Ascending aorta (tissue), 2 donors: ENCODE data around the gene FGF5. TPM values are rescaled to one million over a fixed set of nuclear protein-coding genes. Genes with fewer than 3 reads are reported as not detected.

Experiments used
- DNase-seq, 2 donors: peaks; one replicate each; pipeline ENCODE4 v3.0.0-alpha.2; 2019; ENCODE audit warnings: low spot score in 2 of 2
- H3K27ac ChIP-seq, 2 donors: fragments of 200-600 bp; sonication (generic); one replicate each; pipeline ENCODE4 v1.5.1; 2016 to 2017; ENCODE audit warnings: mild to moderate bottlenecking in 1 of 2
- H3K27me3 ChIP-seq: fragments of 200-600 bp; sonication (generic); one replicate; pipeline ENCODE4 v1.5.1; 2017
- H3K36me3 ChIP-seq, 2 donors: fragments of 200-600 bp; sonication (generic); one replicate each; pipeline ENCODE4 v1.5.1; 2016
- H3K4me1 ChIP-seq, 2 donors: fragments of 200-600 bp; sonication (generic); one replicate each; pipeline ENCODE4 v1.5.1; 2016 to 2017; ENCODE audit warnings: mild to moderate bottlenecking in 1 of 2
- H3K4me3 ChIP-seq, 2 donors: fragments of 200-600 bp; sonication (generic); one replicate each; pipeline ENCODE4 v1.5.1; 2016 to 2017; ENCODE audit warnings: mild to moderate bottlenecking in 1 of 2
- H3K9me3 ChIP-seq, 2 donors: fragments of 200-600 bp; sonication (generic); one replicate each; pipeline ENCODE4 v1.5.1; 2016
- intact Hi-C: fragments of 100-400 bp; cut with DNase I; formaldehyde crosslinking; loops from one replicate; pipeline ENCODE4 v1.15.1; 2023
- total RNA-seq: library from RNA; depleted of rRNA; stranded (reverse); fragments of >200 nt; gene quantifications from one replicate; pipeline ENCODE4 v1.1.0, GENCODE V29; 2016
- TF ChIP-seq, protein P1 (sequence below), 3 experiments: fragments of 200-600 bp in 2 of 3; fragments of 450-650 bp in 1 of 3; sonication (generic) in 2 of 3; IDR thresholded peaks; one replicate each; pipeline ENCODE4 v1.5.1; 2016 to 2019; ENCODE audit warnings: antibody characterized with exemption in 3 of 3, mild to moderate bottlenecking in 1 of 3, moderate library complexity in 1 of 3

FGF5 gene
- total RNA-seq, 1 donor from 2014 or later: not detected

DNA sequence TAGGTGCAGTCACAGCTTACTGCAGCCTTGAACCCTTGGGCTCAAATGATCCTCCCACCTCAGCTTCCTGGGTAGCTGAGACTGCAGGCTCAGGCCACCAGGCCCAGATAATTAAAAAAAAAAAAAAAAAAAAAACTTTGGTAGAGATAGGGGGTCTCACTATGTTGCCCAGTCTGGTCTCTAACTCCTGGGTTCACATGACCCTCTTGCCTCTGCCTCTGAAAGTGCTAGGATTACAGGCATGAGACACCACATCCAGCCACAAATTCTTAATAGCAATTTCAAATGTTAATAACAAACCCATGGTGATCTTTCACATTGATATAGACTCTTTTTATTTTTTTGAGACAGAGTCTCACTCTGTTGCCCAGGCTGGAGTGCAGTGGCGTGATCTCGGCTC is 12.3 kb upstream of the FGF5 start:
- Histone ChIP-seq H3K27me3 (no peaks in the 10 kb centered on the region), H3K4me3 (no peak overlapping the region), H3K9me3 (no peaks in the 10 kb centered on the region), H3K27ac (no peak overlapping the region), H3K4me1 (no peaks in the 10 kb centered on the region), H3K36me3 (no peaks in the 10 kb centered on the region)
- intact Hi-C loops: no loop called here
- TF ChIP-seq, protein P1, sequence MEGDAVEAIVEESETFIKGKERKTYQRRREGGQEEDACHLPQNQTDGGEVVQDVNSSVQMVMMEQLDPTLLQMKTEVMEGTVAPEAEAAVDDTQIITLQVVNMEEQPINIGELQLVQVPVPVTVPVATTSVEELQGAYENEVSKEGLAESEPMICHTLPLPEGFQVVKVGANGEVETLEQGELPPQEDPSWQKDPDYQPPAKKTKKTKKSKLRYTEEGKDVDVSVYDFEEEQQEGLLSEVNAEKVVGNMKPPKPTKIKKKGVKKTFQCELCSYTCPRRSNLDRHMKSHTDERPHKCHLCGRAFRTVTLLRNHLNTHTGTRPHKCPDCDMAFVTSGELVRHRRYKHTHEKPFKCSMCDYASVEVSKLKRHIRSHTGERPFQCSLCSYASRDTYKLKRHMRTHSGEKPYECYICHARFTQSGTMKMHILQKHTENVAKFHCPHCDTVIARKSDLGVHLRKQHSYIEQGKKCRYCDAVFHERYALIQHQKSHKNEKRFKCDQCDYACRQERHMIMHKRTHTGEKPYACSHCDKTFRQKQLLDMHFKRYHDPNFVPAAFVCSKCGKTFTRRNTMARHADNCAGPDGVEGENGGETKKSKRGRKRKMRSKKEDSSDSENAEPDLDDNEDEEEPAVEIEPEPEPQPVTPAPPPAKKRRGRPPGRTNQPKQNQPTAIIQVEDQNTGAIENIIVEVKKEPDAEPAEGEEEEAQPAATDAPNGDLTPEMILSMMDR (IDR thresholded peaks at IDR 0.05): no peak
- DNase-seq: no peak

DNA sequence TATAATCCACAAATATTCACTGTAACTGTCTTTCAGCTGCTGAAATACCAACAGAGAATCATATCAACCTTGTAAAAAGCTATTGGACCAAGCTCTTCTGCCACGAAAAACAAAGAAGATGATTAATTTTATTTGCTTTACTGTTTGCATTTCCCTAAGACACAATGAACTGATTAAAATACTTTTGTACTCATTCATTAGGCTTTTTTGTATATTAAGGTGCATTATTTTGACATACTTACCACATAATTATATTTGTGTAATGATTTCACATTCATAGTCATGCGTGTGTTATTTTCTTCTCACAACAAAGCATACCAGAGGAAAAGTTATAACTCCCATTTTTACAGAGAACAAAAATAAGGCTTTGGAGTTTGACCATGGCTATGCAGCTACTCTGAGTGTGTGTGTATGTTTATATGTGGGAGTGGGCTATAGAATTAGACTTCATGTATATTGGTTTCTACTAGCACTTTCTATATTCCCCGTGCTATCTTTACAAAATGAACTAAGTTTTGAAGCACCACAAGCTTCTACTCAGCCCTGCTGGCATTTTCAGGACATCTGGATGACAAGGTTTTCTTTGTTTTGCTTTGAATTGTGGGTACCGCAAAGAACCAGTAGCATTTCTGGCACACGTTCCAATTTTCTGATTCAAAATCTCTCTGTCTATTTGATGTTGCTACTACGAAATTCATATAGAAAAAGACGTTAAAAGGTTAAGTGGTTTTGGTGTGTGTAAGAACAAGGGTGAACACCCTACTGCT is 11.0 kb upstream of the FGF5 start:
- H3K9me3 ChIP-seq: no peaks in the 10 kb centered on the region
- intact Hi-C loops: no loop called here
- no peaks in the 10 kb centered on the region for H3K36me3 ChIP-seq
- no peak for DNase-seq
- H3K27me3 ChIP-seq: no peaks in the 10 kb centered on the region
- no peak overlapping the region for H3K27ac ChIP-seq
- TF ChIP-seq, protein P1 (IDR thresholded peaks at IDR 0.05): no peak
- H3K4me1 ChIP-seq: no peaks in the 10 kb centered on the region
- H3K4me3 ChIP-seq: no peak overlapping the region

DNA sequence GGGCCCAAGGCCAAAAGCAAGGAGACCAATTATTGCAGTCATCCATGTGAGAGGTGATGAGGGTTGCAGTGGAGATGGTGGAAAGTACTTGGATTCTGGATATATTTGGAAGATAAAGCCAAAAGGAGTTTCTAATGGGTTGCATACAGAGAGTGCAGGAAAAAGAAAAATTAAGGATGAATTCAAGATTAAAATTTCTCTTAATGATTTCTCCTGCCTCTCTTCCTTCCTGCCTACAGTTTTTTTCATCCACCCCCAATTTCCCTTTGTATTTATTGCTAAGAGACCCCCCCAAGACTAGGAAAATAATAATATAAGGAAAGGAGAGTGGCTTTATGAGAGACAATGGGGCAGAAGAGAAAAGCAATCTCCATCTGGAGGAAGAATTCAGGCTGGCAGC is 8.6 kb upstream of the FGF5 start:
- DNase-seq: no peak
- TF ChIP-seq, protein P1 (IDR thresholded peaks at IDR 0.05): no peak
- Histone ChIP-seq H3K4me1 (no peaks in the 10 kb centered on the region), H3K9me3 (no peaks in the 10 kb centered on the region), H3K27ac (no peak overlapping the region), H3K36me3 (no peaks in the 10 kb centered on the region), H3K4me3 (no peak overlapping the region), H3K27me3 (no peaks in the 10 kb centered on the region)
- intact Hi-C loops: no loop called here

DNA sequence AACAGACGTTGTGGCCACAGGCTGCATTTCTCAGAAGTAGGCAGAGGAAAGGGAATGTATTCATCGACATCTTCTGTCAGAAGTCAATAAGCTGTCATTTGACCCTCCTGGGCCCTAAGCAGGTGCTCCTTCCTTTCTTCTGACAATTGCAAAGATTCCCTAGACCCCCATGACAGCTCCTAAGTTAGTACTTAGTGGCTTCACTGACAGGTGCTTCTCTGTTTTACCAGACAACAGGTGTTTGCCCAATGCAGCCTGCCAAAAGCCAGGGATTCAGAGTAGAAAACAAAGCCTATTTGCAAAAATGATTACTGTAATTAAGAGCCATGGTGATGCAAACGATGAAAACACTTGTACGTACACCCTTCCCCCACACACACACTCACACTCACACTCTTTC is 7.5 kb upstream of the FGF5 start:
- TF ChIP-seq, protein P1 (IDR thresholded peaks at IDR 0.05): no peak
- DNase-seq: no peak
- intact Hi-C loops: no loop called here
- H3K4me3 ChIP-seq: no peak overlapping the region
- no peaks in the 10 kb centered on the region for H3K4me1 ChIP-seq
- H3K9me3 ChIP-seq: no peaks in the 10 kb centered on the region
- no peaks in the 10 kb centered on the region for H3K27me3 ChIP-seq
- H3K36me3 ChIP-seq: no peaks in the 10 kb centered on the region
- H3K27ac ChIP-seq: no peak overlapping the region

DNA sequence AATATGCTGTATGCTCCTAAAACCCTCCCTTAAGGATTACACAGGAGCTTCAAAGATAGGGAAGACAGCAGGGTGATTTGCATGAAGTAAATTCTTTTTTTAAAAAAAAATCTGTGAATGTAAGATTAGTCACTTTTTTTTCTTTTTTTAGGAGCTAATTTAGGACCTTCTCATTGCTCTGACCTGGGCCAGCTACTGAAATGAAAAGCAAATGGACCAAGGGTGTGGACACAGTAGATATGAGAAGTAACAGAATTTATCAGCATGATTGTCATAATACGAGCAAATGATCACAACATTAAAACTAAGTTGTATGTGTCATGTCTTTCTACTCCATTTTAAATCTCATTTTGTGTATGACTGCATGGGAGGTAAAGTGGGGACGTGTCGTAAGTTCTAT is 6.6 kb upstream of the FGF5 start:
- no peak for DNase-seq
- no peaks in the 10 kb centered on the region for H3K9me3 ChIP-seq
- no peak overlapping the region for H3K27ac ChIP-seq
- no peaks in the 10 kb centered on the region for H3K27me3 ChIP-seq
- TF ChIP-seq, protein P1 (IDR thresholded peaks at IDR 0.05): no peak
- H3K4me3 ChIP-seq: no peak overlapping the region
- no peaks in the 10 kb centered on the region for H3K36me3 ChIP-seq
- H3K4me1 ChIP-seq: no peaks in the 10 kb centered on the region
- intact Hi-C loops: no loop called here
